Measurements from ENCODE around the gene MEX3C.

DNA sequence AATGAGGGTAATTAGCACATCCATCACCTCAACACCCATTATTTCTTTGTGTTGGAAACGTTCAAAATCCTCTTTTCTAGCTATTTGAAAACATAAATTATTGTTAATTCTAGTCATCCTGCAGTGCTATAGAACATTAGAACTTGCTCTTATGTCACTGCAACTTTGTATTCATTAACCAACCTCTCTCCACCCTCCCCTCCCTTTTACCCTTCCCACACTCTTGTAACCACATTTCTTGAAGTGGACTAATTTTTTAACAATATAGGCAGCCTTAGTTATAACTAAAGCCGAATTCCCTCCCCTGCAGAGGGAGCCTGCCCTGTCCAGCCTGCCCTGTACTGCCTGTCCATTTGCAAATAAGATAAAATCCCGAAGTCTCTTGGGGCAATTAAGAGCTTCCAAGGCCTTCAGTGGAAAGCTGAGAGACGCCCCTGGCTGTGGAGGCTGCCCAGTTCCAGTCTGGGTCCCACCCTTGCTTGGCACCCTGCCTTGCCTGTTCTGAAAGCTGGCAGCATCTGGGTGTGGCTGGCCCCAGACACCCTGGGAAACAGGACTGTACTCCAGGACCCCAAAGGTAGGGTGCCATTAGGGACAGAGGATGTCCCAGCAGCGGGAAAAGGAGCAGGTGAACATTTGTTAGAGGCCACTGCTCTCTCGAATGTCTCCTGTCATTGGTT lies 65.1 kb downstream of the MEX3C start:
- TF ChIP-seq CTCF (conservative IDR thresholded peaks at IDR 0.05 in 1 of 2, IDR thresholded peaks at IDR 0.05 in 1 of 2; ENCODE audit: low read depth in 1 of 2, low read length in 2 of 2) = no peak
- no peak for TF ChIP-seq EZH2 (IDR thresholded peaks at IDR 0.05; ENCODE audit: low read length, missing control alignments)
